IMR-90 (cell line): Measurements from ENCODE around the gene NFYB.

Experiments used
- BHLHE40 ChIP-seq: fragments of 150-350 bp; IDR thresholded peaks from 2 replicates; pipeline ENCODE4 v1.6.1; 2016; ENCODE audit warnings: mild to moderate bottlenecking, low read depth, low read length
- CEBPB ChIP-seq: IDR thresholded peaks from 2 replicates; pipeline ENCODE4 v1.6.1; 2012; ENCODE audit warnings: low read depth, low read length, improper control_type of control experiment
- CHD1 ChIP-seq: IDR thresholded peaks from 2 replicates; pipeline ENCODE4 v1.6.1; 2012; ENCODE audit warnings: low read depth, low read length, improper control_type of control experiment
- FOS ChIP-seq: fragments of 150-350 bp; IDR thresholded peaks from 2 replicates; pipeline ENCODE4 v1.6.1; 2016; ENCODE audit warnings: low read depth, low read length
- MAFK ChIP-seq: IDR thresholded peaks from 2 replicates; pipeline ENCODE4 v1.6.1; 2012; ENCODE audit warnings: low read depth, low read length, improper control_type of control experiment
- MAZ ChIP-seq: IDR thresholded peaks from 2 replicates; pipeline ENCODE4 v1.6.1; 2012; ENCODE audit warnings: low read depth, mild to moderate bottlenecking, low read length, improper control_type of control experiment, moderate library complexity, borderline replicate concordance
- POLR2A ChIP-seq: IDR thresholded peaks from 2 replicates; pipeline ENCODE4 v1.6.1; 2012; ENCODE audit warnings: mild to moderate bottlenecking, low read depth, low read length
- RAD21 ChIP-seq: IDR thresholded peaks from 2 replicates; pipeline ENCODE4 v1.6.1; 2012; ENCODE audit warnings: low read length, improper control_type of control experiment
- RCOR1 ChIP-seq: IDR thresholded peaks from 2 replicates; pipeline ENCODE4 v1.6.1; 2012; ENCODE audit warnings: mild to moderate bottlenecking, low read length, improper control_type of control experiment; ENCODE audit not compliant: insufficient replicate concordance
- RFX5 ChIP-seq: IDR thresholded peaks from 2 replicates; pipeline ENCODE4 v1.8.0; 2012; ENCODE audit warnings: low read depth, mild to moderate bottlenecking, low read length, moderate library complexity
- SMC3 ChIP-seq: fragments of 150-350 bp; IDR thresholded peaks from 2 replicates; pipeline ENCODE4 v1.6.1; 2016; ENCODE audit warnings: low read depth, mild to moderate bottlenecking, antibody characterized with exemption, low read length, moderate library complexity
- USF2 ChIP-seq: fragments of 150-350 bp; IDR thresholded peaks from 2 replicates; pipeline ENCODE4 v1.6.1; 2017; ENCODE audit warnings: mild to moderate bottlenecking, antibody characterized with exemption, low read length, low read depth
- TF ChIP-seq, protein P1 (sequence below): conservative IDR thresholded peaks from 2 replicates; pipeline ENCODE4 v1.5.1; 2012; ENCODE audit warnings: mild to moderate bottlenecking, low read depth, low read length, improper control_type of control experiment
- TF ChIP-seq, protein P2 (sequence below): fragments of 150-350 bp; IDR thresholded peaks from 2 replicates; pipeline ENCODE4 v1.6.1; 2016; ENCODE audit warnings: low read depth, mild to moderate bottlenecking, low read length, moderate library complexity, borderline replicate concordance

- no peak for TF ChIP-seq RCOR1
- no peak for TF ChIP-seq USF2
- TF ChIP-seq, protein P1, sequence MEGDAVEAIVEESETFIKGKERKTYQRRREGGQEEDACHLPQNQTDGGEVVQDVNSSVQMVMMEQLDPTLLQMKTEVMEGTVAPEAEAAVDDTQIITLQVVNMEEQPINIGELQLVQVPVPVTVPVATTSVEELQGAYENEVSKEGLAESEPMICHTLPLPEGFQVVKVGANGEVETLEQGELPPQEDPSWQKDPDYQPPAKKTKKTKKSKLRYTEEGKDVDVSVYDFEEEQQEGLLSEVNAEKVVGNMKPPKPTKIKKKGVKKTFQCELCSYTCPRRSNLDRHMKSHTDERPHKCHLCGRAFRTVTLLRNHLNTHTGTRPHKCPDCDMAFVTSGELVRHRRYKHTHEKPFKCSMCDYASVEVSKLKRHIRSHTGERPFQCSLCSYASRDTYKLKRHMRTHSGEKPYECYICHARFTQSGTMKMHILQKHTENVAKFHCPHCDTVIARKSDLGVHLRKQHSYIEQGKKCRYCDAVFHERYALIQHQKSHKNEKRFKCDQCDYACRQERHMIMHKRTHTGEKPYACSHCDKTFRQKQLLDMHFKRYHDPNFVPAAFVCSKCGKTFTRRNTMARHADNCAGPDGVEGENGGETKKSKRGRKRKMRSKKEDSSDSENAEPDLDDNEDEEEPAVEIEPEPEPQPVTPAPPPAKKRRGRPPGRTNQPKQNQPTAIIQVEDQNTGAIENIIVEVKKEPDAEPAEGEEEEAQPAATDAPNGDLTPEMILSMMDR, result no peak
- no peak for TF ChIP-seq BHLHE40
- no peak for TF ChIP-seq POLR2A
- no peak for TF ChIP-seq RAD21
- no peak for TF ChIP-seq SMC3
- TF ChIP-seq MAFK, result no peak
- TF ChIP-seq, protein P2, sequence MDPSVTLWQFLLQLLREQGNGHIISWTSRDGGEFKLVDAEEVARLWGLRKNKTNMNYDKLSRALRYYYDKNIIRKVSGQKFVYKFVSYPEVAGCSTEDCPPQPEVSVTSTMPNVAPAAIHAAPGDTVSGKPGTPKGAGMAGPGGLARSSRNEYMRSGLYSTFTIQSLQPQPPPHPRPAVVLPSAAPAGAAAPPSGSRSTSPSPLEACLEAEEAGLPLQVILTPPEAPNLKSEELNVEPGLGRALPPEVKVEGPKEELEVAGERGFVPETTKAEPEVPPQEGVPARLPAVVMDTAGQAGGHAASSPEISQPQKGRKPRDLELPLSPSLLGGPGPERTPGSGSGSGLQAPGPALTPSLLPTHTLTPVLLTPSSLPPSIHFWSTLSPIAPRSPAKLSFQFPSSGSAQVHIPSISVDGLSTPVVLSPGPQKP, result no peak
- no peak for TF ChIP-seq CHD1
- TF ChIP-seq RFX5, result no peak
- no peak for TF ChIP-seq FOS
- TF ChIP-seq CEBPB, result no peak
- TF ChIP-seq MAZ, result no peak
These were observed 59.0 kb downstream of the NFYB start for GRCh38 chr12:104079024-104079423.
